Left ventricle myocardium inferior (tissue), 1 donor: ENCODE data around the gene SPTLC2. TPM values are rescaled to one million over a fixed set of nuclear protein-coding genes. Genes with fewer than 3 reads are reported as not detected.

Source experiments
- DNase-seq: peaks from one replicate; pipeline ENCODE4 v3.0.0-alpha.2; 2020
- H3K27ac ChIP-seq: fragments of 200-600 bp; replicated peaks from 2 replicates; pipeline ENCODE4 v1.8.0; 2021
- H3K27me3 ChIP-seq: fragments of 200-600 bp; 2 replicates; pipeline ENCODE4 v1.8.0; 2021; ENCODE audit warnings: low read depth
- H3K36me3 ChIP-seq: fragments of 200-600 bp; 2 replicates; pipeline ENCODE4 v1.8.0; 2021
- H3K4me1 ChIP-seq: fragments of 200-600 bp; 2 replicates; pipeline ENCODE4 v1.8.0; 2021
- H3K4me3 ChIP-seq: fragments of 200-600 bp; 2 replicates; pipeline ENCODE4 v1.8.0; 2021; ENCODE audit warnings: mild to moderate bottlenecking, moderate library complexity
- H3K9me3 ChIP-seq: fragments of 200-600 bp; replicated peaks from 2 replicates; pipeline ENCODE4 v1.8.0; 2021
- intact Hi-C: fragments of 100-400 bp; cut with micrococcal nuclease; formaldehyde crosslinking; loops from one replicate; pipeline ENCODE4 v1.11.0; 2022
- total RNA-seq: library from RNA; stranded (reverse); fragmentation: NEBNext Ultra II Directional; extraction: Animal tissue kit (Norgen Biotek cat#: 25700); gene quantifications from one replicate; pipeline ENCODE4 v1.2.1, GENCODE V29; 2021
- TF ChIP-seq, protein P1 (sequence below): fragments of 200-600 bp; IDR thresholded peaks from 2 replicates; pipeline ENCODE4 v1.8.0; 2021; ENCODE audit warnings: antibody characterized with exemption, mild to moderate bottlenecking, borderline replicate concordance
- donor health status: DM: no; HTN: yes; CAD: no; lungs with severe emphysema.

The SPTLC2 gene
- total RNA-seq, 1 donor from 2014 or later, result 11.5 TPM

DNA sequence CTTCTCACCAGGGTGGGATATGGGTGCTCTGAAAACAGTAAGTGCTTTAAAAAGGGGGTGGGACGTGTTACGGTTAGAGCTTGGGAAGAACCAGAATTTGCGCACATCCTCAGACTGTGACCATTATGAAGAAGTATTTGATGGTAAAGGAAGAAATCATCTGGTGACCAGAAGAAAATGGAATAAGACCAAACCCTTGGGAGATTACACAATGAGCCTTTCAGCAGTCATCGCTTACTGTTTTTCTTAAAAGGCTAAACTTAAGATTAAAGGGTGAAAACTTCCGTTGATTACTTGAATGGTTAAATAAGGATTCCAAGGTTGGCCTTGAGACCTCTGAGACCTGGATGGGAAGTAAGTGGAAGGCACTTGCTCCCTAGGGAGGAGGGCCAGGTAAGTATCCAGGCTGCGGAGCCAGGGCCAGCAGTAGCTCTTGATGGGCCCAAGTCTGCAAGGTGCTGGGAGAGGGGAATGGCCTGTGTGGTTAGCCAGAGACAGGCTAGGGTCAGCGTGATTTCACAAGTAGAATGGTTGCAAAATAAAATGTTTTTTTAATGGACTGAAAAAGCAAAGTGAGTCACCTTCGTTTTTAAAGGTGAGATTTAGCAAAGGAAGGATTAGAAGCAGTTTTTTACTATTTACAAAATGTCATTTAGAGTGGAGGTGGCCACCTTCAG, 104.8 kb downstream of the SPTLC2 start:
- Histone ChIP-seq H3K27ac (no peak overlapping the region), H3K27me3 (no peaks in the 10 kb centered on the region), H3K4me1 (no peaks in the 10 kb centered on the region), H3K36me3 (peaks cover 74% of the 10 kb centered on the region), H3K4me3 (no peak overlapping the region), H3K9me3 (no peaks in the 10 kb centered on the region)
- TF ChIP-seq, protein P1, sequence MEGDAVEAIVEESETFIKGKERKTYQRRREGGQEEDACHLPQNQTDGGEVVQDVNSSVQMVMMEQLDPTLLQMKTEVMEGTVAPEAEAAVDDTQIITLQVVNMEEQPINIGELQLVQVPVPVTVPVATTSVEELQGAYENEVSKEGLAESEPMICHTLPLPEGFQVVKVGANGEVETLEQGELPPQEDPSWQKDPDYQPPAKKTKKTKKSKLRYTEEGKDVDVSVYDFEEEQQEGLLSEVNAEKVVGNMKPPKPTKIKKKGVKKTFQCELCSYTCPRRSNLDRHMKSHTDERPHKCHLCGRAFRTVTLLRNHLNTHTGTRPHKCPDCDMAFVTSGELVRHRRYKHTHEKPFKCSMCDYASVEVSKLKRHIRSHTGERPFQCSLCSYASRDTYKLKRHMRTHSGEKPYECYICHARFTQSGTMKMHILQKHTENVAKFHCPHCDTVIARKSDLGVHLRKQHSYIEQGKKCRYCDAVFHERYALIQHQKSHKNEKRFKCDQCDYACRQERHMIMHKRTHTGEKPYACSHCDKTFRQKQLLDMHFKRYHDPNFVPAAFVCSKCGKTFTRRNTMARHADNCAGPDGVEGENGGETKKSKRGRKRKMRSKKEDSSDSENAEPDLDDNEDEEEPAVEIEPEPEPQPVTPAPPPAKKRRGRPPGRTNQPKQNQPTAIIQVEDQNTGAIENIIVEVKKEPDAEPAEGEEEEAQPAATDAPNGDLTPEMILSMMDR, result no peak
- intact Hi-C loops, result no loop called here
- no peak for DNase-seq

DNA sequence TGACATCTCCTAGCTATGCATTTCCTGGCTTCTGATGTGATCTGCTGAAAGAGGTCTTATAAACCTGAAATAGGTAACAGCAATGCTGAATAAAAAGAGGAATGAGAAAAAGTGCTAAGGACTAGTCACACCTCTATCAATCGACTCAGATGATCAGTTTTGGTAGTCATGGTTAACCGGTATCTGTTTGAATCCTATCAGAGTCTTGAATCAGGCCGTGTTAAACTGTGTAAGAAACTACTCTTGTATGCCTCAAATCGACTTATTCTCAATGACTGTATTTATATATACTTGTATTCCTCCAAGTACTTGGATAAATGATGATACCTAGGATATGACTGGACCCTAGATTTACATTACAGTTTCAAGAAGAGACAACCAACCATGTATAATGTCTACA, 107.1 kb downstream of the SPTLC2 start:
- no peak for DNase-seq
- TF ChIP-seq, protein P1, result no peak
- intact Hi-C loops, result no loop called here
- Histone ChIP-seq H3K9me3 (no peaks in the 10 kb centered on the region), H3K36me3 (peaks cover 59% of the 10 kb centered on the region), H3K4me1 (no peaks in the 10 kb centered on the region), H3K27me3 (no peaks in the 10 kb centered on the region), H3K27ac (no peak overlapping the region), H3K4me3 (no peak overlapping the region)

DNA sequence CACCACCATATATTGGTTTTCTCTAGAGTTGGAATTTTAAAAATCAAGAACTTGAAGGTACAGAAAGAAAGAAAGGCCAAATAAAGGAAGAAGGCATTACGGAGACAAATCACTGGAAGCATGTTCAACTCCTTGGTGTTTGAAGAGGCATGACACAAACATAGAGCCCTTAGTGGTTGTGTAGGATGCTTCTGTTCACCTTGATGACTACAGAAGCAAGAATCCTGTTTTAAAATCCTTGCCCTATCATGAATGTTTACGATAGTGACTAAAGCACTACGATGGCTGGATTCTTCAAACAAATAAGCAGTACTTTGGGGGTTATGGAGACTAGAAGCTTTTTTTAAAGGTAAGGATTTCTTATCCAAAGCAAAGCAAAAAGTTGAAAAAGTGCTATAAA, 107.6 kb downstream of the SPTLC2 start:
- Histone ChIP-seq H3K36me3 (peaks cover 57% of the 10 kb centered on the region), H3K9me3 (peaks cover 5% of the 10 kb centered on the region), H3K27ac (no peak overlapping the region), H3K27me3 (no peaks in the 10 kb centered on the region), H3K4me1 (no peaks in the 10 kb centered on the region), H3K4me3 (no peak overlapping the region)
- TF ChIP-seq, protein P1, result no peak
- intact Hi-C loops, result no loop called here
- DNase-seq, result no peak

DNA sequence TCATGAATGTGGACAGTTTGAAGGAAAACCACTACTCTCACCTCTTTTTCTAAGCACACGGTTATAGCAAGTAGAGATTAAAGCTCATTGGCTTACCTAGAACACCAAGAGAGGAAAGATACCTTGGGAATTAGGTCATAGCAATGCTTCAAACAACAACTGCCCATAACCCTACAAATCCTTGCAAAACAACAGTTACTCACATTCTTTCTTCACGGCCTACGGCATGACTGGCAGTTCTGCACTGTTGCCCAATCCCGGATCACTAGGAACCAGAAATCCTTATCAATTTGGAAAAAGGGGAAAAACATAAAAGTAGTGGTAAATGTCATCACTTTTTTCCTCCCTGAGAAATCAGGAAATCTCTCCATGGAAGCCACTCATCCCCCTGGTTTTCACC, 108.2 kb downstream of the SPTLC2 start:
- peaks cover 11% of the 10 kb centered on the region for H3K9me3 ChIP-seq
- TF ChIP-seq, protein P1, result no peak
- no peak for DNase-seq
- H3K4me3 ChIP-seq, result no peak overlapping the region
- no peak overlapping the region for H3K27ac ChIP-seq
- H3K27me3 ChIP-seq, result no peaks in the 10 kb centered on the region
- H3K4me1 ChIP-seq, result no peaks in the 10 kb centered on the region
- intact Hi-C loops, result no loop called here
- H3K36me3 ChIP-seq, result peaks cover 61% of the 10 kb centered on the region

DNA sequence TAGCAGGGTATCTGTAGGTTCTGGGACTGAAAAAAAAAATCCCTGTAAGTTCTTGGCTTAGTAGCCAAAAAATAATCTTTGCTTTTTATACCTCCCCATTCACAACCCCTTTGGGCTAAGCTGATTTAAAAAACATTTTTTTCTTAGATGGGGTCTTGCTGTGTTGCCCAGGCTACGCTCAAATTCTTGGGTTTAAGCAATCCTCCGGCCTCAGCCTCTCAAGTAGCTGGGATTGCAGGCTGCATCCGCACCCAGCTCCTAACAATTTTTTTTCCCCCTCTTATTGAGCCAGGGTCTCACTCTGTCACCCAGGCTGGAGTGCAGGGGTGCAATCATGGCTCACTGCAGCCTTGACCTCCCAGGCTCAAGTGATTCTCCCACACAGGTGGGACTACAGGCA, 108.7 kb downstream of the SPTLC2 start:
- H3K27me3 ChIP-seq, result no peaks in the 10 kb centered on the region
- H3K9me3 ChIP-seq, result peaks cover 15% of the 10 kb centered on the region
- no peaks in the 10 kb centered on the region for H3K4me1 ChIP-seq
- intact Hi-C loops, result no loop called here
- DNase-seq, result no peak
- TF ChIP-seq, protein P1, result no peak
- no peak overlapping the region for H3K4me3 ChIP-seq
- H3K27ac ChIP-seq, result no peak overlapping the region
- peaks cover 62% of the 10 kb centered on the region for H3K36me3 ChIP-seq

DNA sequence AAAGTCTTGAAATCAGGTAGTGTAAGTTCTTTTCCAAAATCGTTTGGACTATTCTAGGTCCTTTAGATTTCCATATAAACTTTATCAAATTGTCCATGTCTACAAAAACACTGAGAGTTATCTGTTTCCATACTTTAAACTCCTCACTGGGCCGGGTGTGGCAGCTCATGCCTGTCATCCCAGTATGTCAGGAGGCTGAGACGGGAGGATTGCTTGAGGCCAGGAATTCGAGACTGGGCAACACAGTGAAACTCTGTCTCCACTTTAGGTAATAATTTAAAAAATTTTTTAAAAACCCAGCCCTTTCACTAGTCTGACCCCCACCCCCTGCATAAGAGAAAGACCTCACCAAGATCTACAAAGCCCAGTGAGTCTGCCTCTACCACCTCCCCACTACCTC, 111.4 kb downstream of the SPTLC2 start:
- peaks cover 17% of the 10 kb centered on the region for H3K27me3 ChIP-seq
- peaks cover 15% of the 10 kb centered on the region for H3K9me3 ChIP-seq
- intact Hi-C loops, result no loop called here
- no peak overlapping the region for H3K27ac ChIP-seq
- TF ChIP-seq, protein P1, result no peak
- H3K4me3 ChIP-seq, result no peak overlapping the region
- H3K36me3 ChIP-seq, result peaks cover 35% of the 10 kb centered on the region
- H3K4me1 ChIP-seq, result no peaks in the 10 kb centered on the region
- no peak for DNase-seq
